Vagina (tissue), 2 donors: ENCODE measurements around the gene KRTAP5-10. TPM values are rescaled to one million over a fixed set of nuclear protein-coding genes. Genes with fewer than 3 reads are reported as not detected.

Experiments
- DNase-seq, 2 donors: peaks; one replicate each; pipeline ENCODE4 v3.0.0-alpha.2; 2017; ENCODE audit errors: extremely low spot score in 2 of 2
- H3K27ac ChIP-seq: fragments of 200-600 bp; sonication (generic); one replicate; pipeline ENCODE4 v1.5.1; 2019
- H3K27me3 ChIP-seq: fragments of 200-600 bp; sonication (generic); one replicate; pipeline ENCODE4 v1.5.1; 2019
- H3K36me3 ChIP-seq, 2 donors: fragments of 200-600 bp; sonication (generic); one replicate each; pipeline ENCODE4 v1.5.1; 2017 to 2019
- H3K4me1 ChIP-seq: fragments of 200-600 bp; sonication (generic); one replicate; pipeline ENCODE4 v1.5.1; 2019
- H3K4me3 ChIP-seq, 2 donors: fragments of 200-600 bp; sonication (generic); 1 replicate in 1 of 2; 2 replicates in 1 of 2; pipeline ENCODE4 v1.5.1; 2016 to 2019
- H3K9me3 ChIP-seq: fragments of 200-600 bp; sonication (generic); one replicate; pipeline ENCODE4 v1.5.1; 2019
- CTCF ChIP-seq, 3 experiments: fragments of 450-650 bp in 2 of 3; fragments of 200-600 bp in 1 of 3; sonication (generic) in 1 of 3; IDR thresholded peaks; one replicate each; pipeline ENCODE4 v1.5.1; 2017 to 2019; ENCODE audit warnings: antibody characterized with exemption in 3 of 3, mild to moderate bottlenecking in 2 of 3, moderate library complexity in 2 of 3
- POLR2A ChIP-seq, 2 donors: fragments of 450-650 bp; IDR thresholded peaks; one replicate each; pipeline ENCODE4 v1.6.1; 2017; ENCODE audit warnings: antibody characterized with exemption in 2 of 2, mild to moderate bottlenecking in 2 of 2, moderate library complexity in 2 of 2
- POLR2AphosphoS5 ChIP-seq, 2 donors: sonication (generic); formaldehyde crosslinking; IDR thresholded peaks; one replicate each; pipeline ENCODE4 v1.9.0; 2017; ENCODE audit warnings: antibody characterized with exemption in 2 of 2, mild to moderate bottlenecking in 2 of 2, low read depth in 1 of 2; ENCODE audit not compliant: insufficient read depth in 1 of 2
- intact Hi-C: fragments of 100-400 bp; cut with DNase I; formaldehyde crosslinking; loops from one replicate; pipeline ENCODE4 v1.15.1; 2023
- total RNA-seq: library from RNA; depleted of rRNA; stranded (reverse); fragments of >200 nt; gene quantifications from one replicate; pipeline ENCODE4 v1.2.3, GENCODE V29; 2016

KRTAP5-10 gene
- total RNA-seq, 1 donor from 2014 or later: not detected

- intact Hi-C loops: no loop called here
- no peak within 1 kb of the TSS for H3K27ac ChIP-seq
- no peak within 1 kb of the TSS for H3K4me3 ChIP-seq
- TF ChIP-seq POLR2AphosphoS5 (IDR thresholded peaks at IDR 0.05; ENCODE audit: insufficient read depth in 1 of 2, low read depth in 1 of 2): no peak
- TF ChIP-seq POLR2A (IDR thresholded peaks at IDR 0.05): no peak
- no peak for TF ChIP-seq CTCF (IDR thresholded peaks at IDR 0.05)
- H3K27me3 ChIP-seq: no peaks in the 10 kb centered on the region
- DNase-seq: no peak
- no peaks in the 10 kb centered on the region for H3K36me3 ChIP-seq
- no peaks in the 10 kb centered on the region for H3K9me3 ChIP-seq
- no peaks in the 10 kb centered on the region for H3K4me1 ChIP-seq
These were observed 17.2 kb upstream of the KRTAP5-10 start, which contains the start of gene KRTAP5-9 for GRCh38 chr11:71548120-71548519. Gene KRTAP5-9 (plus strand): TSS chr11:71548420. CDS start chr11:71548658, 238 bp downstream.

- intact Hi-C loops: no loop called here
- Histone ChIP-seq H3K27me3 (no peaks in the 10 kb centered on the region), H3K36me3 (no peaks in the 10 kb centered on the region), H3K27ac (no peak overlapping the region), H3K4me1 (no peaks in the 10 kb centered on the region), H3K4me3 (no peak overlapping the region), H3K9me3 (no peaks in the 10 kb centered on the region)
- no peak for TF ChIP-seq POLR2AphosphoS5 (IDR thresholded peaks at IDR 0.05; ENCODE audit: insufficient read depth in 1 of 2, low read depth in 1 of 2)
- no peak for DNase-seq
These were observed 16.6 kb upstream of the KRTAP5-10 start for GRCh38 chr11:71548716-71549151.

GRCh38 chr11:71551711-71552110, 13.7 kb upstream of the KRTAP5-10 start:
- Histone ChIP-seq H3K9me3 (no peaks in the 10 kb centered on the region), H3K27me3 (no peaks in the 10 kb centered on the region), H3K4me1 (no peaks in the 10 kb centered on the region), H3K4me3 (no peak overlapping the region), H3K36me3 (no peaks in the 10 kb centered on the region), H3K27ac (no peak overlapping the region)
- intact Hi-C loops: no loop called here
- TF ChIP-seq CTCF (IDR thresholded peaks at IDR 0.05) (no peak), POLR2A (IDR thresholded peaks at IDR 0.05) (no peak), POLR2AphosphoS5 (IDR thresholded peaks at IDR 0.05; ENCODE audit: insufficient read depth in 1 of 2, low read depth in 1 of 2) (no peak)
- DNase-seq: no peak

GRCh38 chr11:71554996-71555395, 10.4 kb upstream of the KRTAP5-10 start:
- Histone ChIP-seq H3K36me3 (no peaks in the 10 kb centered on the region), H3K27ac (no peak overlapping the region)
- intact Hi-C loops: no loop called here

GRCh38 chr11:71555508-71555907, 9.9 kb upstream of the KRTAP5-10 start:
- Histone ChIP-seq H3K27ac (no peak overlapping the region), H3K4me1 (no peaks in the 10 kb centered on the region), H3K4me3 (no peak overlapping the region), H3K36me3 (no peaks in the 10 kb centered on the region), H3K9me3 (no peaks in the 10 kb centered on the region), H3K27me3 (no peaks in the 10 kb centered on the region)
- intact Hi-C loops: no loop called here
- TF ChIP-seq POLR2AphosphoS5 (IDR thresholded peaks at IDR 0.05; ENCODE audit: insufficient read depth in 1 of 2, low read depth in 1 of 2) (no peak), CTCF (IDR thresholded peaks at IDR 0.05) (no peak), POLR2A (IDR thresholded peaks at IDR 0.05) (no peak)
- no peak for DNase-seq

More at GRCh38 chr11:71554996-71555395, 10.4 kb upstream of the KRTAP5-10 start:
- Histone ChIP-seq H3K9me3 (no peaks in the 10 kb centered on the region), H3K4me3 (no peak overlapping the region), H3K4me1 (no peaks in the 10 kb centered on the region), H3K27me3 (no peaks in the 10 kb centered on the region)
- TF ChIP-seq POLR2AphosphoS5 (IDR thresholded peaks at IDR 0.05; ENCODE audit: insufficient read depth in 1 of 2, low read depth in 1 of 2) (no peak), CTCF (IDR thresholded peaks at IDR 0.05) (no peak)
- DNase-seq: no peak
